ENCODE results near the gene CD300LB. TPM values are rescaled to one million over a fixed set of nuclear protein-coding genes. Genes with fewer than 3 reads are reported as not detected.
"Not testable (repeated sequence)": the region's sequence is repeated elsewhere in the genome, so short reads cannot be mapped to it uniquely, and the experiment has no call there.

The CD300LB gene
- total RNA-seq = not detected
- long read RNA-seq = 0 reads

- Histone ChIP-seq H3K27me3 (ENCODE audit: low read depth) (peaks cover 41% of the 10 kb centered on the region), H3K27ac (replicated peaks) (no peak within 1 kb of the TSS), H3K4me1 (no peaks in the 10 kb centered on the region), H3K9me3 (replicated peaks) (peaks cover 11% of the 10 kb centered on the region), H3K4me3 (no peak within 1 kb of the TSS), H3K36me3 (no peaks in the 10 kb centered on the region)
- intact Hi-C loops (cut with micrococcal nuclease) = no loop called here
- no peak for DNase-seq
- TF ChIP-seq CTCF (IDR thresholded peaks at IDR 0.05; ENCODE audit: borderline replicate concordance) = no peak
These were observed at the start of gene CD300LB for GRCh38 chr17:74531231-74531761. TSS of gene CD300LB (minus strand) at chr17:74531475. CDS start at chr17:74531350, 125 bp downstream.

GRCh38 chr17:74579900-74580299 lies 48.6 kb upstream of the CD300LB start:
- intact Hi-C loops (cut with micrococcal nuclease) = no loop called here
- no peaks in the 10 kb centered on the region for H3K36me3 ChIP-seq

GRCh38 chr17:74578979-74579378 lies 47.7 kb upstream of the CD300LB start:
- H3K4me1 ChIP-seq = no peaks in the 10 kb centered on the region
- intact Hi-C loops (cut with micrococcal nuclease) = no loop called here

More at GRCh38 chr17:74579900-74580299, 48.6 kb upstream of the CD300LB start:
- Histone ChIP-seq H3K27me3 (ENCODE audit: low read depth) (peaks cover 41% of the 10 kb centered on the region), H3K4me1 (no peaks in the 10 kb centered on the region), H3K27ac (replicated peaks) (no peak overlapping the region), H3K4me3 (no peak overlapping the region), H3K9me3 (replicated peaks) (peaks cover 3% of the 10 kb centered on the region)
- no peak for TF ChIP-seq CTCF (IDR thresholded peaks at IDR 0.05; ENCODE audit: borderline replicate concordance)
- no peak for DNase-seq

GRCh38 chr17:74574489-74575142 lies 43.3 kb upstream of the CD300LB start:
- intact Hi-C loops (cut with micrococcal nuclease) = no loop called here
- H3K27me3 ChIP-seq (ENCODE audit: low read depth) = peaks cover 61% of the 10 kb centered on the region
- DNase-seq = no peak
- TF ChIP-seq CTCF (IDR thresholded peaks at IDR 0.05; ENCODE audit: borderline replicate concordance) = no peak
- H3K27ac ChIP-seq (replicated peaks) = no peak overlapping the region
- H3K36me3 ChIP-seq = no peaks in the 10 kb centered on the region
- H3K4me1 ChIP-seq = no peaks in the 10 kb centered on the region
- no peaks in the 10 kb centered on the region for H3K9me3 ChIP-seq (replicated peaks)
- H3K4me3 ChIP-seq = no peak overlapping the region

More at GRCh38 chr17:74578979-74579378, 47.7 kb upstream of the CD300LB start:
- Histone ChIP-seq H3K27me3 (ENCODE audit: low read depth) (peaks cover 51% of the 10 kb centered on the region), H3K4me3 (no peak overlapping the region), H3K36me3 (no peaks in the 10 kb centered on the region), H3K27ac (replicated peaks) (no peak overlapping the region), H3K9me3 (replicated peaks) (no peaks in the 10 kb centered on the region)
- no peak for TF ChIP-seq CTCF (IDR thresholded peaks at IDR 0.05; ENCODE audit: borderline replicate concordance)
- no peak for DNase-seq

- H3K4me1 ChIP-seq; H3K9me3 ChIP-seq (replicated peaks); DNase-seq; H3K4me3 ChIP-seq; intact Hi-C loops (cut with micrococcal nuclease); H3K27ac ChIP-seq (replicated peaks); H3K36me3 ChIP-seq: not testable (repeated sequence)
- peaks cover 57% of the 10 kb centered on the region for H3K27me3 ChIP-seq (ENCODE audit: low read depth)
These were observed 42.4 kb upstream of the CD300LB start for GRCh38 chr17:74573635-74574034.

- H3K4me3 ChIP-seq = no peak overlapping the region
- H3K9me3 ChIP-seq (replicated peaks) = no peaks in the 10 kb centered on the region
- no peak for TF ChIP-seq CTCF (IDR thresholded peaks at IDR 0.05; ENCODE audit: borderline replicate concordance)
- intact Hi-C loops (cut with micrococcal nuclease) = no loop called here
- no peaks in the 10 kb centered on the region for H3K36me3 ChIP-seq
- no peak for DNase-seq
- no peaks in the 10 kb centered on the region for H3K4me1 ChIP-seq
- H3K27me3 ChIP-seq (ENCODE audit: low read depth) = peaks cover 53% of the 10 kb centered on the region
- H3K27ac ChIP-seq (replicated peaks) = no peak overlapping the region
These were observed 41.9 kb upstream of the CD300LB start for GRCh38 chr17:74573169-74573568.

All from left ventricle myocardium inferior (tissue), 1 donor.